IMR-90 (cell line): ENCODE data around the gene BCAS3. TPM values are rescaled to one million over a fixed set of nuclear protein-coding genes. Genes with fewer than 3 reads are reported as not detected.

Source experiments
- ATAC-seq: fragments of 200-7000 bp; cut with Tn5 transposase; 2 replicates; pipeline ENCODE4 v1.9.1; 2020; ENCODE audit warnings: low read depth, mild to moderate bottlenecking, moderate library complexity
- BruUV-seq: library from RNA; stranded (reverse); fragments of 400-500 nt; replicated peaks from 2 replicates; lab custom pipeline; 2021; lab: Mats Ljungman, UMichigan
- CTCF ChIA-PET: fragments of 300-600 bp; formaldehyde crosslinking; extraction: SDS; loops from one replicate; lab custom pipeline; 2021; ENCODE audit warnings: antibody characterized with exemption; lab: Yijun Ruan, JAX
- POLR2A ChIA-PET: fragments of 300-600 bp; sonication (Branson Sonifier 250); formaldehyde crosslinking; loops from one replicate; lab custom pipeline; 2022; ENCODE audit warnings: antibody characterized with exemption; ENCODE audit not compliant: unreplicated experiment; lab: Charles Lee
- DNase-seq: peaks from one replicate; pipeline ENCODE4 v3.0.0; 2013
- H2AFZ ChIP-seq: replicated peaks from 2 replicates; pipeline ENCODE3; 2013; ENCODE audit warnings: low read length, mild to moderate bottlenecking; ENCODE audit not compliant: poor library complexity
- H2AK5ac ChIP-seq: 2 replicates; pipeline ENCODE4 v1.6.1; 2013; ENCODE audit warnings: low read depth, low read length, inconsistent platforms
- H2AK9ac ChIP-seq: replicated peaks from 2 replicates; pipeline ENCODE3; 2013; ENCODE audit warnings: mild to moderate bottlenecking, low read depth, low read length, moderate library complexity; ENCODE audit not compliant: poor library complexity
- H2BK120ac ChIP-seq: 2 replicates; pipeline ENCODE4 v1.6.1; 2013; ENCODE audit warnings: low read depth, low read length, inconsistent platforms
- H2BK15ac ChIP-seq: 3 replicates; pipeline ENCODE4 v1.6.1; 2013; ENCODE audit warnings: low read depth, low read length, inconsistent platforms
- H2BK20ac ChIP-seq: 2 replicates; pipeline ENCODE4 v1.6.1; 2013; ENCODE audit warnings: low read depth, mild to moderate bottlenecking, inconsistent platforms, low read length, moderate library complexity
- H2BK5ac ChIP-seq: 2 replicates; pipeline ENCODE4 v1.6.1; 2013; ENCODE audit warnings: mild to moderate bottlenecking, low read depth, low read length, inconsistent platforms; ENCODE audit not compliant: poor library complexity, severe bottlenecking
- H3K14ac ChIP-seq: replicated peaks from 2 replicates; pipeline ENCODE4 v1.6.1; 2013; ENCODE audit warnings: low read depth, low read length, inconsistent platforms
- H3K18ac ChIP-seq: 2 replicates; pipeline ENCODE4 v1.6.1; 2013; ENCODE audit warnings: low read depth, low read length, control low read depth
- H3K23ac ChIP-seq: 2 replicates; pipeline ENCODE4 v1.6.1; 2013; ENCODE audit warnings: low read depth, low read length, inconsistent platforms
- H3K27ac ChIP-seq: 2 replicates; pipeline ENCODE4 v1.5.1; 2013; ENCODE audit warnings: mild to moderate bottlenecking, control low read depth, low read length; ENCODE audit not compliant: insufficient read depth
- H3K27me3 ChIP-seq: 2 replicates; pipeline ENCODE4 v1.6.1; 2013; ENCODE audit warnings: low read length; ENCODE audit not compliant: control insufficient read depth, insufficient read depth
- H3K36me3 ChIP-seq: 2 replicates; pipeline ENCODE4 v1.6.1; 2013; ENCODE audit warnings: low read length, mixed read lengths; ENCODE audit not compliant: control insufficient read depth, insufficient read depth
- H3K4ac ChIP-seq: 2 replicates; pipeline ENCODE4 v1.6.1; 2013; ENCODE audit warnings: low read depth, low read length, inconsistent platforms
- H3K4me1 ChIP-seq: 2 replicates; pipeline ENCODE4 v1.6.1; 2013; ENCODE audit warnings: low read length, mixed read lengths; ENCODE audit not compliant: control insufficient read depth, insufficient read depth
- H3K4me2 ChIP-seq: 2 replicates; pipeline ENCODE4 v1.6.1; 2013; ENCODE audit warnings: low read depth, mild to moderate bottlenecking, control low read depth, low read length, moderate library complexity
- H3K4me3 ChIP-seq: 2 replicates; pipeline ENCODE4 v1.5.1; 2013; ENCODE audit warnings: low read depth, mild to moderate bottlenecking, control low read depth, low read length, moderate library complexity; ENCODE audit not compliant: insufficient read depth
- H3K56ac ChIP-seq: 2 replicates; pipeline ENCODE4 v1.6.1; 2013; ENCODE audit warnings: low read length, inconsistent platforms; ENCODE audit not compliant: insufficient read depth; ENCODE audit errors: extremely low read depth
- H3K79me1 ChIP-seq, 2 experiments: 2 replicates each; pipeline ENCODE4 v1.6.1; 2013; ENCODE audit warnings: low read length in 2 of 2, inconsistent platforms in 1 of 2, low read depth in 1 of 2
- H3K9ac ChIP-seq: 2 replicates; pipeline ENCODE4 v1.6.1; 2013; ENCODE audit warnings: low read depth, low read length, control low read depth
- H3K9me1 ChIP-seq: 2 replicates; pipeline ENCODE4 v1.6.1; 2013; ENCODE audit warnings: low read length, inconsistent platforms; ENCODE audit not compliant: insufficient read depth
- H3K9me3 ChIP-seq: 2 replicates; pipeline ENCODE4 v1.6.1; 2013; ENCODE audit warnings: low read length; ENCODE audit not compliant: control insufficient read depth, insufficient read depth
- H4K20me1 ChIP-seq: 2 replicates; pipeline ENCODE4 v1.6.1; 2013; ENCODE audit warnings: low read length, inconsistent platforms; ENCODE audit not compliant: insufficient read depth
- H4K5ac ChIP-seq: 2 replicates; pipeline ENCODE4 v1.6.1; 2013; ENCODE audit warnings: mild to moderate bottlenecking, low read depth, low read length, control low read depth
- H4K8ac ChIP-seq, 2 experiments: 2 replicates each; pipeline ENCODE4 v1.6.1; 2013; ENCODE audit warnings: low read depth in 2 of 2, low read length in 2 of 2, control low read depth in 1 of 2, inconsistent platforms in 1 of 2
- H4K91ac ChIP-seq: 2 replicates; pipeline ENCODE4 v1.6.1; 2013; ENCODE audit warnings: low read depth, low read length, inconsistent platforms; ENCODE audit not compliant: insufficient read depth
- CEBPB ChIP-seq: IDR thresholded peaks from 2 replicates; pipeline ENCODE4 v1.6.1; 2012; ENCODE audit warnings: low read depth, low read length, improper control_type of control experiment
- CHD1 ChIP-seq: IDR thresholded peaks from 2 replicates; pipeline ENCODE4 v1.6.1; 2012; ENCODE audit warnings: low read depth, low read length, improper control_type of control experiment
- SMC3 ChIP-seq: fragments of 150-350 bp; IDR thresholded peaks from 2 replicates; pipeline ENCODE4 v1.6.1; 2016; ENCODE audit warnings: low read depth, mild to moderate bottlenecking, antibody characterized with exemption, low read length, moderate library complexity
- WGBS, 2 experiments: methylation state at CpG; one replicate each; pipeline versions ENCODE4 v1.1.5 to v1.1.7; 2013; ENCODE audit warnings: missing lambda C conversion rate in 2 of 2; ENCODE audit not compliant: insufficient read length in 1 of 2; ENCODE audit errors: extremely low coverage in 2 of 2; 5-methylcytosine and 5-hydroxymethylcytosine counted together
- dilution Hi-C: fragments of 300-500 bp; cut with HindIII; formaldehyde crosslinking; loops from one replicate; pipeline ENCODE4 v1.14.3; 2018; ENCODE audit warnings: low sequenced_read_pairs; ENCODE audit not compliant: unreplicated experiment
- in situ Hi-C: fragments of 300-500 bp; cut with MboI; formaldehyde crosslinking; loops from 3 replicates; pipeline ENCODE4 v1.14.3; 2019; ENCODE audit warnings: low sequenced_read_pairs, inconsistent platforms, mixed read lengths
- intact Hi-C: fragments of 100-400 bp; cut with micrococcal nuclease; formaldehyde crosslinking; loops from 2 replicates; pipeline ENCODE4 v1.10.0; 2022
- polyA plus RNA-seq, 3 experiments: library from polyadenylated mRNA; depleted of rRNA; stranded (reverse); fragments of >200 nt; gene quantifications; 2 replicates each; pipeline ENCODE4 v1.2.3, GENCODE V29; 2012; ENCODE audit warnings: low replicate concordance in 1 of 3
- total RNA-seq: library from RNA; depleted of rRNA; stranded (reverse); fragments of >200 nt; gene quantifications from 2 replicates; pipeline ENCODE4 v1.2.3, GENCODE V29; 2012
- TF ChIP-seq, protein P1 (sequence below): fragments of 150-350 bp; IDR thresholded peaks from 2 replicates; pipeline ENCODE4 v1.6.1; 2017; ENCODE audit warnings: mild to moderate bottlenecking, antibody characterized with exemption, low read length, low read depth
- TF ChIP-seq, protein P2 (sequence below): fragments of 150-350 bp; IDR thresholded peaks from 2 replicates; pipeline ENCODE4 v1.6.1; 2016; ENCODE audit warnings: low read depth, mild to moderate bottlenecking, low read length, moderate library complexity, borderline replicate concordance

The BCAS3 gene
- total and polyA plus RNA-seq, 2 of the 4 experiments (the other 2 are of a cell fraction) = 6.3 to 27.1 TPM

DNA sequence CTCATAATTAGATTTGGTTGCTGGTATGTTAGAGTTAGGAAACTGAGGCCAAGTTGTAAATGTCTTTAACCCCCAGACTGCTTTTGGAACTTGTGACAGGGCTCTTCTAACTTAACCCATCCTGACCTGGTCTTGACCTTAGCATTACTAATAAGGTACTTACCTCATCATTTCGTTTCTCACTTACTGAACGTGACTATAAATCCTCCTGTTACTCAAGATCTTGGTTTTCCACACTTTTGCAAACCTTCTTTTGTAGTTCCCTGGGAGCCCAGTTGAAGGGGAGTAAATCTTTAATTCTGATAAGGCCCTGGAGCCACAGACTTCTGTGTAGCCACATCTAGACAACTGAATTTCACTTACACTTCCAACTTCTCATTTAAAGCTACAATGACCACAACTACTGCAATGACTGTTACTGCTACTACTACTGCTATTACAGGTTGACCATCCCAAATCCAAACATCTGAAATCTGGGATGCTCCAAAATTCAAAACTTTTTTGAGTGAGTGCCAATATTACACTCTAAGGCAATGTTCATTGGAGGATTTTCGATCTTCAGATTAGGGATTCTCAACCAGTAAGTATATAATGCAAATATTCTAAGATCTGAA lies 473.1 kb downstream of the BCAS3 start:
- H3K4ac ChIP-seq = no peak overlapping the region
- H2BK5ac ChIP-seq = no peak overlapping the region
- no peak overlapping the region for H2AK5ac ChIP-seq
- TF ChIP-seq SMC3 (no peak), CEBPB (no peak), CHD1 (no peak)
- TF ChIP-seq, protein P1, sequence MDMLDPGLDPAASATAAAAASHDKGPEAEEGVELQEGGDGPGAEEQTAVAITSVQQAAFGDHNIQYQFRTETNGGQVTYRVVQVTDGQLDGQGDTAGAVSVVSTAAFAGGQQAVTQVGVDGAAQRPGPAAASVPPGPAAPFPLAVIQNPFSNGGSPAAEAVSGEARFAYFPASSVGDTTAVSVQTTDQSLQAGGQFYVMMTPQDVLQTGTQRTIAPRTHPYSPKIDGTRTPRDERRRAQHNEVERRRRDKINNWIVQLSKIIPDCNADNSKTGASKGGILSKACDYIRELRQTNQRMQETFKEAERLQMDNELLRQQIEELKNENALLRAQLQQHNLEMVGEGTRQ = no peak
- TF ChIP-seq, protein P2, sequence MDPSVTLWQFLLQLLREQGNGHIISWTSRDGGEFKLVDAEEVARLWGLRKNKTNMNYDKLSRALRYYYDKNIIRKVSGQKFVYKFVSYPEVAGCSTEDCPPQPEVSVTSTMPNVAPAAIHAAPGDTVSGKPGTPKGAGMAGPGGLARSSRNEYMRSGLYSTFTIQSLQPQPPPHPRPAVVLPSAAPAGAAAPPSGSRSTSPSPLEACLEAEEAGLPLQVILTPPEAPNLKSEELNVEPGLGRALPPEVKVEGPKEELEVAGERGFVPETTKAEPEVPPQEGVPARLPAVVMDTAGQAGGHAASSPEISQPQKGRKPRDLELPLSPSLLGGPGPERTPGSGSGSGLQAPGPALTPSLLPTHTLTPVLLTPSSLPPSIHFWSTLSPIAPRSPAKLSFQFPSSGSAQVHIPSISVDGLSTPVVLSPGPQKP = no peak
- POLR2A ChIA-PET = no interaction called here
- no peak overlapping the region for H2AFZ ChIP-seq
- peaks cover 0 to 2% of the 10 kb centered on the region in 2 experiments; a peak in 1 of 4 replicates for H3K79me1 ChIP-seq
- no peaks in the 10 kb centered on the region for H3K27me3 ChIP-seq
- CTCF ChIA-PET = interaction anchor here (0.5 to 1.3 kb wide), 3 partner anchors 8 to 224 kb away, joined by 3 to 4 read pairs (median 3); no protein-coding TSS in a partner anchor
- H3K9me3 ChIP-seq = no peaks in the 10 kb centered on the region
- H3K4me1 ChIP-seq = peaks cover 2% of the 10 kb centered on the region; the same call in 1 of the 2 replicates
- DNase-seq (no peak), ATAC-seq (no peak)
- no peak overlapping the region; the same call in 1 of the 2 replicates for H3K14ac ChIP-seq
- H3K4me2 ChIP-seq = no peak overlapping the region
- no CpG with 5 or more reads among the region's 3 CpGs for WGBS, 2 experiments
- H3K56ac ChIP-seq = no peak overlapping the region
- in situ Hi-C loops (no loop called here), intact Hi-C loops (loop anchor here (10.0 kb wide), 1 partner anchor 426 kb away; no protein-coding TSS in a partner anchor), dilution Hi-C loops (no loop called here)
- no peak overlapping the region for H4K8ac ChIP-seq
- no peak overlapping the region for H3K9ac ChIP-seq
- H3K27ac ChIP-seq = no peak overlapping the region
- H2BK15ac ChIP-seq = no peak overlapping the region
- H2BK120ac ChIP-seq = no peak overlapping the region
- H2AK9ac ChIP-seq = no peak overlapping the region
- no peaks in the 10 kb centered on the region for H3K9me1 ChIP-seq
- H4K5ac ChIP-seq = no peak overlapping the region
- H3K36me3 ChIP-seq = no peaks in the 10 kb centered on the region
- H4K91ac ChIP-seq = no peak overlapping the region
- no TSS peak for BruUV-seq
- H3K23ac ChIP-seq = no peak overlapping the region
- H3K4me3 ChIP-seq = no peak overlapping the region
- no peaks in the 10 kb centered on the region for H4K20me1 ChIP-seq
- H3K18ac ChIP-seq = no peak overlapping the region
- no peak overlapping the region for H2BK20ac ChIP-seq
